Mesothelial cell of epicardium (in vitro differentiated cells): ENCODE measurements around the gene PMM2. TPM values are rescaled to one million over a fixed set of nuclear protein-coding genes. Genes with fewer than 3 reads are reported as not detected.

Experiments used
- DNase-seq, 2 experiments: peaks; one replicate each; pipeline ENCODE4 v3.0.0; 2021; ENCODE audit warnings: low spot score in 2 of 2; ENCODE audit not compliant: unreplicated experiment in 2 of 2
- H3K27ac Mint-ChIP-seq: 2 replicates; pipeline ENCODE4 v1.8.0; 2021; ENCODE audit warnings: mixed read lengths
- H3K27me3 Mint-ChIP-seq: 2 replicates; pipeline ENCODE4 v1.8.0; 2021; ENCODE audit warnings: low read depth, mixed read lengths
- H3K36me3 Mint-ChIP-seq: 2 replicates; pipeline ENCODE4 v1.8.0; 2021; ENCODE audit warnings: mixed read lengths
- H3K4me1 Mint-ChIP-seq: 2 replicates; pipeline ENCODE4 v1.8.0; 2021; ENCODE audit warnings: mixed read lengths
- H3K4me3 Mint-ChIP-seq: 2 replicates; pipeline ENCODE4 v1.8.0; 2021; ENCODE audit warnings: mild to moderate bottlenecking, moderate library complexity, mixed read lengths
- H3K9me3 Mint-ChIP-seq: 2 replicates; pipeline ENCODE4 v1.8.0; 2021; ENCODE audit warnings: mixed read lengths
- CTCF ChIP-seq: fragments of 200-600 bp; sonication (generic); IDR thresholded peaks from one replicate; pipeline ENCODE4 v1.5.0; 2021; ENCODE audit warnings: antibody characterized with exemption; ENCODE audit not compliant: unreplicated experiment
- total RNA-seq: library from RNA; stranded (reverse); gene quantifications from 3 replicates; pipeline ENCODE4 v1.2.1, GENCODE V29; 2021

The PMM2 gene
- total RNA-seq, 1 donor from 2014 or later = 41.7 TPM

GRCh38 chr16:8858994-8859912, 61.6 kb downstream of the PMM2 start:
- no peaks in the 10 kb centered on the region for H3K27me3 Mint-ChIP-seq
- H3K9me3 Mint-ChIP-seq = no peaks in the 10 kb centered on the region
- DNase-seq = no peak
- peaks cover 8% of the 10 kb centered on the region for H3K4me1 Mint-ChIP-seq
- H3K27ac Mint-ChIP-seq = peak overlapping the region; percentile 33
- no peak overlapping the region for H3K4me3 Mint-ChIP-seq
- peaks cover 31% of the 10 kb centered on the region for H3K36me3 Mint-ChIP-seq
- TF ChIP-seq CTCF = no peak

GRCh38 chr16:8859913-8860881, 62.6 kb downstream of the PMM2 start:
- no peak for DNase-seq
- H3K9me3 Mint-ChIP-seq = no peaks in the 10 kb centered on the region
- peaks cover 11% of the 10 kb centered on the region for H3K4me1 Mint-ChIP-seq
- H3K4me3 Mint-ChIP-seq = no peak overlapping the region
- TF ChIP-seq CTCF = no peak
- H3K27ac Mint-ChIP-seq = peak overlapping the region; percentile 33
- H3K36me3 Mint-ChIP-seq = peaks cover 26% of the 10 kb centered on the region
- H3K27me3 Mint-ChIP-seq = no peaks in the 10 kb centered on the region

- H3K4me3 Mint-ChIP-seq = no peak overlapping the region
- peaks cover 19% of the 10 kb centered on the region for H3K4me1 Mint-ChIP-seq
- H3K27me3 Mint-ChIP-seq = no peaks in the 10 kb centered on the region
- TF ChIP-seq CTCF = no peak
- H3K9me3 Mint-ChIP-seq = no peaks in the 10 kb centered on the region
- no peak for DNase-seq
- H3K36me3 Mint-ChIP-seq = peaks cover 18% of the 10 kb centered on the region
- peak overlapping the region; percentile 50 for H3K27ac Mint-ChIP-seq
Measured at GRCh38 chr16:8861563-8862308, 64.1 kb downstream of the PMM2 start.

- no peak for TF ChIP-seq CTCF
- no peak for DNase-seq
- H3K36me3 Mint-ChIP-seq = peaks cover 13% of the 10 kb centered on the region
- H3K9me3 Mint-ChIP-seq = no peaks in the 10 kb centered on the region
- H3K4me3 Mint-ChIP-seq = no peak overlapping the region
- H3K4me1 Mint-ChIP-seq = peaks cover 25% of the 10 kb centered on the region
- no peak overlapping the region for H3K27ac Mint-ChIP-seq
- H3K27me3 Mint-ChIP-seq = no peaks in the 10 kb centered on the region
Measured at GRCh38 chr16:8862309-8863130, 64.9 kb downstream of the PMM2 start.
